CD4-positive, alpha-beta T cell treated with Interleukin-10 for 1 hour (primary cell): Measurements from ENCODE around the gene PIP5K1B.

Experiments used
- DNase-seq: peaks from one replicate; pipeline ENCODE4 v3.0.0-alpha.2; 2020

The PIP5K1B gene

DNA sequence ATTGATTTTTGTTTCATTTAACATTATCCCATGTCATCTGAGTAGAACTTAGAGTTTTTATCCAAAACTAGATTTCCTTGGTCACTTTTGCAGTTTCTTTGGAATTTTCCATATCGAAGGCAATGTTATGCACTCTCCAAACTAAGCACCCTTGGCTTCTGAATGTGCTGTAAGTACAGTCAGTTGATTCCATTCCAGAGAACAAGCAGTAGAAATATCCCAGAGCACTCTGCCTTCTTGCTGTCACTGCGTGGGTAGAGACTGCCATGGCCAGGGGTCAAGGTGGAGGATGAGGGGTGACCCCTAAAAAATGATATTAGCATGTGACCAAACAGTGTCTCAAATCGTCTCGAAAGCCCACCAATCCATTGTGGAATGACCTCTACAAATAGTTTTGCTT is 36.2 kb downstream of the PIP5K1B start:
- DNase-seq, result no peak

GRCh38 chr9:68741704-68742332 is 36.8 kb downstream of the PIP5K1B start:
- no peak for DNase-seq

DNA sequence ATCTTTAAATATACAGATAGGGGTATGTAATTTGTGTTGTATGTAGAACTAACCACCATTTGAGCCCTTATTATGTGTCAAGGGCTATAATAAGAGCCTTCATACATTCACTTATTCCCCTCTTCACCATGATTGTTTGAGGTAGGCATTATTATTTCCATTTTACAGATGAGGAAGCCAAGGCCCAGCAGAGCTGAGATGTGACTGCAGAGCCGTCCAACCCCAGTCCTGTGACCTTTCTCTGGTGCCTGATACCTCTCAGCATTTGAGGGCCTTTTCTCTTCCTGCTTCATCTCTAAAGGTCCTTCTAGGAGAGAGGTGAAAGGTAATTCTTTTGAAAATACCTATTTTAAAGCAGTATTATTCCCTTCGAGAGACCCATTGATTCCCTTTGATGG is 37.3 kb downstream of the PIP5K1B start:
- DNase-seq, result no peak

GRCh38 chr9:68744426-68744825 is 39.4 kb downstream of the PIP5K1B start:
- no peak for DNase-seq

DNA sequence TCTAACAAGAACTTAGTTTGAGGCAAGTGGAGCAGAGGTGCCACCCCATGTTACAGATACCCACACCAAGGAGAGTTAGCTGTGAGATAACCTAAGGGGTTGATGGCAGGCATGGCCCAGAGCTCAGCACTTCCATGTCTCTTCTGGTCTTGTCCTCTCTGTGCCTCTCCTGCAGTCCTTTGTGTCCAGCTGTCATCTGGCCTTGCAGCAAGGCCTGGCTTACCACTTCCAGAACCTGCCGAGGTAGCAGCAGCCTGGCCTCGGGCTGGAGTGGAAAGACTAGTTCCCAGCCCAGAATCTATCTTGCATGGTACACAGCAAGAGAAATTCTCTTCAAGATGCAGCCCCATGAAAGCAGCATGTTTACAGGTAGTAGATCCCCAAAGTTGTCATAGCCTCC is 41.5 kb downstream of the PIP5K1B start:
- no peak for DNase-seq

- no peak for DNase-seq
These were observed 42.0 kb downstream of the PIP5K1B start for GRCh38 chr9:68747043-68747533.

- no peak for DNase-seq
These were observed 44.1 kb downstream of the PIP5K1B start for GRCh38 chr9:68749135-68749534.

GRCh38 chr9:68749579-68750159 is 44.6 kb downstream of the PIP5K1B start:
- no peak for DNase-seq

- no peak for DNase-seq
These were observed 45.2 kb downstream of the PIP5K1B start for GRCh38 chr9:68750255-68750654.

- DNase-seq, result no peak
These were observed 45.7 kb downstream of the PIP5K1B start for GRCh38 chr9:68750786-68751185.

GRCh38 chr9:68751556-68751955 is 46.5 kb downstream of the PIP5K1B start:
- DNase-seq, result no peak

- DNase-seq, result no peak
These were observed 50.0 kb downstream of the PIP5K1B start for GRCh38 chr9:68755051-68755450.

DNA sequence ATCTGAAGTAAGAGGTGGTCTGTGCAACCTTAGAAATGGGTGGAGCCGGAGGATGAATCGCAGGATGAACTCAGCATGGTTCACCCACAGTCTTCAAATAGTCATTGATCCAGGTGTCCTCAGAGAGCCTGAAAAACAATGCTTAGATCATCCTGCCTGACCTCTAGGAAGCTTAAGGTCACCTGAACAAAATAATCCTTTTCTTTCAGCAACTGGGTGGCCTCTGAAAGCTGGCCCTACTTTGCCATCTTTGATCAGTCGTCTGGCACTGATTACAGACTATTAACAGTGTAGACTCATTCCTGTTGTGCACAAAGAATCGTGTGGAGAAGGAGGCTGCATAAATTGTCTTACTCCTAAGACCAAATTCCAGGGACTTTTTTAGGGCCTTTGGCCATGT is 50.7 kb downstream of the PIP5K1B start:
- DNase-seq, result no peak

GRCh38 chr9:68759981-68760673 is 55.1 kb downstream of the PIP5K1B start:
- DNase-seq, result no peak

GRCh38 chr9:68760674-68761333 is 55.8 kb downstream of the PIP5K1B start:
- DNase-seq, result no peak

GRCh38 chr9:68762570-68762969 is 57.5 kb downstream of the PIP5K1B start:
- DNase-seq, result no peak

DNA sequence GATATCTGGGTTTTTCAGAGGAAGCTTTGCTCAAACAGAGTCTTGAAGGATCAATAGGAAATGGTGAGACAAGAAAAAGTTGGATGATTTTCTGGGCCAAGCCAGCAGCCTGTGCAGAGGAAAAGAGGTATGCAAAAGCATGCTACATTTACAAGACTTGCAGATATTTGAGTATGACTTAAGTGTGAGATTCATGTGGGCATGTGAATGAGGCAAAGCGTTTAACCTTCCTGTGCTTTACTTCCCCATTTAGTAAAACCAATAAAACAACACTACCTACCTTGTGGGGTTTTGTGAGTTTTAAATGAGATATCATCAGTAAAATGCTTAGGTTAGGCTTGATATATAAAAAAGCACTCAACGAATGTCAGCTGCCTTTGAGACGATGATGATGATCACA is 58.1 kb downstream of the PIP5K1B start:
- no peak for DNase-seq

GRCh38 chr9:68768619-68769018 is 63.6 kb downstream of the PIP5K1B start:
- DNase-seq, result no peak

GRCh38 chr9:68769852-68770251 is 64.8 kb downstream of the PIP5K1B start:
- DNase-seq, result no peak

DNA sequence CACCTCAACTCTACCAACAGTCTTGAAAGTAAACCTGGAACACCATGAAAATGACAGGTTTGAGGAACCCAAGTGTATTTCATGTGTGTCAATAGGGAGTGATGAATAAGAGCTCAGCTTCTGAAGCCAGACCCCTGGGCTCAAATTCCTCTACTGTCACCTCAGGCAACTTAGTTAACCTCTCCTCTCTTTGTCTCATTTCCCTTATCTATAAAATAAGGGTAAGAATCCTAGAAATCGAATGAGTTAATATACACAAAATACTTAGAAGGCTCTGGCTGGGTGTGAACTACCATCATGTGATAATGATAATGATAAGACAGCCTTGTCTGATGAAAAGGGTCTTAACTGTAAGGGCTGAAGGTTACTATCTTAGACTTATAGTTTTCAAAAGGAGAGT is 66.3 kb downstream of the PIP5K1B start:
- DNase-seq, result no peak

DNA sequence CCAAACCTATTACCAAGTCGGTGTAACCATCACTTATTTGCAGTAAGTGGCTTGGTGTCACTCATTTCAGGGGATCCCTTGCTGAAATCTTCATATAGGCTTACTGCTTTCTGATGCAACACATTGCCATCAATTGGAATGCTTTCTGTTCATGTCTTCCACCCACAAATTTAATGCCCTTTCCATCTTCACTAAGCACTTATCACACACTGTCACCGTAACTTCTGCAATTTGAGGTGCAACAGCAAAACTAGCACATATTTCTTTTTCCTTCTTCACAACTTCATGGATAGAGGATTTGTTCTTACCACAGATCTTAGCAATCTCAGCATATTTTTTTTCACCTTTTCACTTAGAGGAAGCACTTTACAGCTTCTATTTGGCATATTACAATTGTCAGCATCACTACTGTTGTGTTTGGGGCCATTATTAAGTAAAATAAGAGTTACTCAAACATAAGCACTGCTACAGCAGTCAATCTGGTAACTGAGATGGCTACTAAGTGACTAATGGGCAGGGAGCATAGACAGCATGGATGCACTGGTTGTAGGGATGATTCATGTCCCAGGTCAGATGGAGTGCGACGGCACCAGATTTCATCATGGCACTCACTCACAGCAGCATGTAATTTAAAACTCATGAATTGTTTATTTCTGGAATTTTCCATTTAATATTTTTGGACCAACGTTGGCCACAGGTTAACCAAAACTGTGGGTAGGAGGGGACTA is 70.1 kb downstream of the PIP5K1B start:
- no peak for DNase-seq

DNA sequence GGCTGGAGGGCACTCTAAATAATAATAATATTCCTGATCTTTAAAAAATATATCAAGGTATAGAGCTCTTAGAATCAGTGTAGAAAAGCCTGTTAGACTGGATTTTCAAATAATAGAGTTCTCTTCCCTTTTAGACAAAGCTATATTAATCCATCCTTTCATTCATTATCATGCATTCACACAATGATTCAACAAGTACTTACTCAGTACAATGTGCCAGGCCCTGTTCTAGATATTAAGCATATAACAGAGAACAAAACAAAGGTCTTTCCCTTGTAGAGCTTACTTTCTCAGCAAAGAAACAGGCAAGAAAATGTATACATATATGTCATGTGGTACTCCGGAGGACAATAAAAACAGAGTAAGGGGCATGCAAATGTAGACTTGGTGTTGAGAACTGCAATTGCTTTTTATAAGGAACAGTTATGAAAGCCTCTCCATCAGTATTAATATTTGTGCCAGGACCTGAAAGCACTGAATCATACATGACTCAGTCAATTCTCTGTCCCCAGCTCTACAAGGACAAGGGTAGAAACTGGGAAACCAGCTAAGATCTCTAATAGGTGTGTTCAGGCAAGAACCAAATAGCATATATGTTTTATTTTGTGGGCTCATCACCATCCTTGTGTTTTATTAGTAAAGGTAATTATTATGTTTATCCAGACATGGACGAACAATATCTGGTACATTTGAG is 72.2 kb downstream of the PIP5K1B start:
- no peak for DNase-seq
